HG02943 (cell line): Measurements from ENCODE around the gene OR7A10.

Experiments
- ATAC-seq: cut with Tn5 transposase; IDR thresholded peaks from one replicate; pipeline ENCODE4 v1.9.1; 2021; ENCODE audit warnings: mild to moderate bottlenecking, low read depth, moderate library complexity; ENCODE audit not compliant: unreplicated experiment

The OR7A10 gene

GRCh38 chr19:14848822-14849221, at the start of gene OR7A10:
TSS of gene OR7A10 (minus strand) at chr19:14848922. CDS start at chr19:14841877, 7,045 bp downstream.
- no peak for ATAC-seq

- no peak for ATAC-seq
Observed at GRCh38 chr19:14890643-14891379, 42.1 kb upstream of the OR7A10 start.

- ATAC-seq = no peak
Observed at GRCh38 chr19:14889994-14890642, 41.4 kb upstream of the OR7A10 start.

GRCh38 chr19:14886032-14886431, 37.3 kb upstream of the OR7A10 start, which contains the start of gene OR7A17:
TSS of gene OR7A17 (minus strand) at chr19:14886132. CDS start at chr19:14881355, 4,777 bp downstream.
- ATAC-seq = no peak

GRCh38 chr19:14871619-14872230, 23.0 kb upstream of the OR7A10 start:
- ATAC-seq = no peak

GRCh38 chr19:14868497-14868896, 19.8 kb upstream of the OR7A10 start:
- no peak for ATAC-seq

GRCh38 chr19:14843578-14843977, 5.1 kb downstream of the OR7A10 start:
- ATAC-seq = no peak

GRCh38 chr19:14843169-14843568, 5.6 kb downstream of the OR7A10 start:
- no peak for ATAC-seq

GRCh38 chr19:14840206-14840605, 8.5 kb downstream of the OR7A10 start:
- no peak for ATAC-seq

- ATAC-seq = no peak
Observed at GRCh38 chr19:14837391-14837790, 11.3 kb downstream of the OR7A10 start.

GRCh38 chr19:14835011-14835410, 13.7 kb downstream of the OR7A10 start, which contains the start of the genes OR7A5 and OR7C1:
TSS of gene OR7A5 (minus strand) at chr19:14835185. CDS start at chr19:14828241, 6,944 bp downstream.
TSS of gene OR7C1 (minus strand) at chr19:14835185. CDS start at chr19:14800136, 35,049 bp downstream.
- no peak for ATAC-seq

GRCh38 chr19:14830702-14831101, 18.0 kb downstream of the OR7A10 start:
- no peak for ATAC-seq

GRCh38 chr19:14826006-14826405, 22.7 kb downstream of the OR7A10 start:
- ATAC-seq = no peak

GRCh38 chr19:14821937-14822336, 26.8 kb downstream of the OR7A10 start:
- no peak for ATAC-seq

- ATAC-seq = no peak
Observed at GRCh38 chr19:14818588-14818987, 30.1 kb downstream of the OR7A10 start.

GRCh38 chr19:14817052-14817451, 31.7 kb downstream of the OR7A10 start:
- ATAC-seq = no peak

GRCh38 chr19:14814982-14815652, 33.6 kb downstream of the OR7A10 start:
- ATAC-seq = no peak

GRCh38 chr19:14809272-14810057, 39.3 kb downstream of the OR7A10 start:
- no peak for ATAC-seq

- no peak for ATAC-seq
Observed at GRCh38 chr19:14804765-14805164, 44.0 kb downstream of the OR7A10 start.

GRCh38 chr19:14798760-14799159, 50.0 kb downstream of the OR7A10 start:
- ATAC-seq = no peak
